ENCODE results near the gene PPAT.
"Not testable (repeated sequence)": the region's sequence is repeated elsewhere in the genome, so short reads cannot be mapped to it uniquely, and the experiment has no call there.

PPAT gene

GRCh38 chr4:56435140-56435926 is at the start of gene PPAT:
Gene PPAT, minus strand, starts transcription at chr4:56435615. Its CDS starts 138 bp downstream, at chr4:56435477.
- DNase-seq = peak; percentile 92

GRCh38 chr4:56480691-56481090 is 45.3 kb upstream of the PPAT start:
- no peak for DNase-seq

- DNase-seq = no peak
Measured at GRCh38 chr4:56477192-56477702, 41.8 kb upstream of the PPAT start.

- DNase-seq = no peak
Measured at GRCh38 chr4:56475917-56476316, 40.5 kb upstream of the PPAT start.

- no peak for DNase-seq
Measured at GRCh38 chr4:56469489-56470210, 34.2 kb upstream of the PPAT start.

GRCh38 chr4:56468097-56468422 is 32.6 kb upstream of the PPAT start:
- DNase-seq = peak; percentile 18

- DNase-seq = peak; percentile 78
Measured at GRCh38 chr4:56467284-56468096, 32.1 kb upstream of the PPAT start, which contains the start of gene SRP72. Gene SRP72, plus strand, starts transcription at chr4:56467617. Its CDS starts 19 bp downstream, at chr4:56467636.

- DNase-seq = no peak
Measured at GRCh38 chr4:56466910-56467283, 31.5 kb upstream of the PPAT start.

GRCh38 chr4:56466296-56466761 is 30.9 kb upstream of the PPAT start:
- peak; percentile 74 for DNase-seq

- DNase-seq = peak; percentile 30
Measured at GRCh38 chr4:56465599-56466295, 30.3 kb upstream of the PPAT start.

- DNase-seq = no peak
Measured at GRCh38 chr4:56464581-56464980, 29.2 kb upstream of the PPAT start.

- DNase-seq = no peak
Measured at GRCh38 chr4:56463711-56464110, 28.3 kb upstream of the PPAT start.

- no peak for DNase-seq
Measured at GRCh38 chr4:56462157-56462556, 26.7 kb upstream of the PPAT start.

GRCh38 chr4:56460085-56460484 is 24.7 kb upstream of the PPAT start:
- no peak for DNase-seq

GRCh38 chr4:56450342-56450741 is 14.9 kb upstream of the PPAT start:
- DNase-seq = no peak

GRCh38 chr4:56449475-56449874 is 14.1 kb upstream of the PPAT start:
- DNase-seq = not testable (repeated sequence)

GRCh38 chr4:56448301-56448700 is 12.9 kb upstream of the PPAT start:
- DNase-seq = no peak

GRCh38 chr4:56445699-56446098 is 10.3 kb upstream of the PPAT start:
- no peak for DNase-seq

GRCh38 chr4:56444719-56445118 is 9.3 kb upstream of the PPAT start:
- no peak for DNase-seq

GRCh38 chr4:56440983-56441382 is 5.6 kb upstream of the PPAT start:
- DNase-seq = no peak

GRCh38 chr4:56438766-56439165 is 3.4 kb upstream of the PPAT start:
- no peak for DNase-seq

- peak; percentile 51 for DNase-seq
Measured at GRCh38 chr4:56434599-56435139, 746 bp downstream of the PPAT start.

All from HCEC 1CT (cell line).